ENCODE results near the gene LAMB3.

DNA sequence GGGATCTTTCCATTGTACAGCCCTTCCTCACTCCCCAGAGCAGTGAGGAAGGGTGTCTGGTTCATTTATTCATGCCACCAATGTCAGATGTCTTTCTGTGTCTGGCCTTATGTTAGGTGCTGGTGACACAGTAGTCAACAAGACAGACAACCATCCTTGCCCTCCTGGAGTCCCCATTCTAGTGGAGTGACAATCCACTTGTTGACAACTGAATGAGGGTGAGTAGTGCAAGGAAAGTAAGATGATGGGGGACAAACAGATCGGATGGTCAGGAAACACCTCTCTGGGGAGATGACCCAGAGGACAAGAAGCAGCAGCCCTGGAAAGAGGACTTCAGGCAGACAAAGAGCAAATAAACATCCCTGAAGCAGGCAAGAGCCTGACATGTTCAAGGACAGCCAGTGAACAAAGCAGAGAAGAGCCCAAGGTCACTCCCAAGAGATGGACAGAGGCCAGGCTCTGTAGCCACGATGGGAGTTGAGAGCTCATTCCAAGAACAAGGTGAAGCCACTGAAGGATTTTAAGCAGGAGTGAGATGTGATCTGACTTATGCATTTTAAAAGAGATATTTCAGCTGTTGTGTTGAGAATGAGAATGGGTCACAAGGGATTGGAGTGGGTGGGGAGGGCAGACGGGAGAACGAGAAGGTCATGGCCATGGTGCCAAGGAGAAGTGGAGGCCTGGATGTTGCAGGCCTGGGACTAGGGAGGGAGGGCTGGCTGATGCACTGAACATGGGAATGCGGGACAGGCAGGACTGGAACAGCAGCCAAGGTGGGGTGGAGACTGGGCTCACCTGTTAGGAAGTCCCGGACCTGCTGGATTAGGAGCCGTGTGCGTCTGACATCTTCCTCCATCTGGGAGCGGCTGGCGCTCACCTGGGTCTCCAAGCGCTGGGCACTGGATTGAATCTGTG lies 30.2 kb downstream of the LAMB3 start:
- TF ChIP-seq, protein P1, sequence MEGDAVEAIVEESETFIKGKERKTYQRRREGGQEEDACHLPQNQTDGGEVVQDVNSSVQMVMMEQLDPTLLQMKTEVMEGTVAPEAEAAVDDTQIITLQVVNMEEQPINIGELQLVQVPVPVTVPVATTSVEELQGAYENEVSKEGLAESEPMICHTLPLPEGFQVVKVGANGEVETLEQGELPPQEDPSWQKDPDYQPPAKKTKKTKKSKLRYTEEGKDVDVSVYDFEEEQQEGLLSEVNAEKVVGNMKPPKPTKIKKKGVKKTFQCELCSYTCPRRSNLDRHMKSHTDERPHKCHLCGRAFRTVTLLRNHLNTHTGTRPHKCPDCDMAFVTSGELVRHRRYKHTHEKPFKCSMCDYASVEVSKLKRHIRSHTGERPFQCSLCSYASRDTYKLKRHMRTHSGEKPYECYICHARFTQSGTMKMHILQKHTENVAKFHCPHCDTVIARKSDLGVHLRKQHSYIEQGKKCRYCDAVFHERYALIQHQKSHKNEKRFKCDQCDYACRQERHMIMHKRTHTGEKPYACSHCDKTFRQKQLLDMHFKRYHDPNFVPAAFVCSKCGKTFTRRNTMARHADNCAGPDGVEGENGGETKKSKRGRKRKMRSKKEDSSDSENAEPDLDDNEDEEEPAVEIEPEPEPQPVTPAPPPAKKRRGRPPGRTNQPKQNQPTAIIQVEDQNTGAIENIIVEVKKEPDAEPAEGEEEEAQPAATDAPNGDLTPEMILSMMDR (IDR thresholded peaks at IDR 0.05), result no peak
- TF ChIP-seq NR2C2 (CRISPR knock-in tag; IDR thresholded peaks at IDR 0.05) (no peak), KAT7 (CRISPR knock-in tag; IDR thresholded peaks at IDR 0.05; ENCODE audit: borderline replicate concordance) (no peak), JUN (CRISPR knock-in tag; IDR thresholded peaks at IDR 0.05) (no peak), MXD4 (CRISPR knock-in tag; IDR thresholded peaks at IDR 0.05; ENCODE audit: borderline replicate concordance) (no peak), NFE2L1 (CRISPR knock-in tag; IDR thresholded peaks at IDR 0.05) (no peak), ELF4 (CRISPR knock-in tag; IDR thresholded peaks at IDR 0.05; ENCODE audit: low read depth) (no peak), IRF2 (CRISPR knock-in tag; IDR thresholded peaks at IDR 0.05; ENCODE audit: borderline replicate concordance, low read depth) (no peak)
- TF ChIP-seq, protein P2, sequence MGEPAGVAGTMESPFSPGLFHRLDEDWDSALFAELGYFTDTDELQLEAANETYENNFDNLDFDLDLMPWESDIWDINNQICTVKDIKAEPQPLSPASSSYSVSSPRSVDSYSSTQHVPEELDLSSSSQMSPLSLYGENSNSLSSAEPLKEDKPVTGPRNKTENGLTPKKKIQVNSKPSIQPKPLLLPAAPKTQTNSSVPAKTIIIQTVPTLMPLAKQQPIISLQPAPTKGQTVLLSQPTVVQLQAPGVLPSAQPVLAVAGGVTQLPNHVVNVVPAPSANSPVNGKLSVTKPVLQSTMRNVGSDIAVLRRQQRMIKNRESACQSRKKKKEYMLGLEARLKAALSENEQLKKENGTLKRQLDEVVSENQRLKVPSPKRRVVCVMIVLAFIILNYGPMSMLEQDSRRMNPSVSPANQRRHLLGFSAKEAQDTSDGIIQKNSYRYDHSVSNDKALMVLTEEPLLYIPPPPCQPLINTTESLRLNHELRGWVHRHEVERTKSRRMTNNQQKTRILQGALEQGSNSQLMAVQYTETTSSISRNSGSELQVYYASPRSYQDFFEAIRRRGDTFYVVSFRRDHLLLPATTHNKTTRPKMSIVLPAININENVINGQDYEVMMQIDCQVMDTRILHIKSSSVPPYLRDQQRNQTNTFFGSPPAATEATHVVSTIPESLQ (CRISPR knock-in tag; IDR thresholded peaks at IDR 0.05), result no peak
